Measurements from ENCODE around the gene WDR35.

The WDR35 gene

GRCh38 chr2:19989667-19990415, at the start of gene WDR35:
Gene WDR35 (minus strand): TSS chr2:19990105. CDS start chr2:19990015, 90 bp downstream.
- peak; percentile 73 for DNase-seq

- DNase-seq, result no peak
Observed at GRCh38 chr2:20037660-20038059, 47.8 kb upstream of the WDR35 start.

GRCh38 chr2:20035955-20036666, 46.2 kb upstream of the WDR35 start:
- DNase-seq, result no peak

- no peak for DNase-seq
Observed at GRCh38 chr2:20034821-20035220, 44.9 kb upstream of the WDR35 start.

- no peak for DNase-seq
Observed at GRCh38 chr2:20034218-20034617, 44.3 kb upstream of the WDR35 start.

GRCh38 chr2:20033322-20033721, 43.4 kb upstream of the WDR35 start:
- DNase-seq, result no peak

- DNase-seq, result no peak
Observed at GRCh38 chr2:20030224-20030623, 40.3 kb upstream of the WDR35 start.

GRCh38 chr2:20027705-20028434, 38.0 kb upstream of the WDR35 start:
- no peak for DNase-seq

- no peak for DNase-seq
Observed at GRCh38 chr2:20027260-20027677, 37.4 kb upstream of the WDR35 start.

GRCh38 chr2:20025065-20025786, 35.3 kb upstream of the WDR35 start:
- no peak for DNase-seq

- DNase-seq, result no peak
Observed at GRCh38 chr2:20023688-20024087, 33.8 kb upstream of the WDR35 start.

- DNase-seq, result no peak
Observed at GRCh38 chr2:20021405-20022009, 31.6 kb upstream of the WDR35 start.

GRCh38 chr2:20019747-20020146, 29.8 kb upstream of the WDR35 start:
- no peak for DNase-seq

GRCh38 chr2:20018601-20019152, 28.8 kb upstream of the WDR35 start:
- DNase-seq, result no peak

- DNase-seq, result no peak
Observed at GRCh38 chr2:20016346-20016745, 26.4 kb upstream of the WDR35 start.

- DNase-seq, result peak; percentile 16
Observed at GRCh38 chr2:20015482-20016083, 25.7 kb upstream of the WDR35 start.

GRCh38 chr2:20013126-20013849, 23.4 kb upstream of the WDR35 start:
- no peak for DNase-seq

GRCh38 chr2:20012282-20013125, 22.6 kb upstream of the WDR35 start, which contains the start of gene MATN3:
Gene MATN3 (minus strand): TSS chr2:20012668. CDS start chr2:20012631, 37 bp downstream.
- no peak for DNase-seq

GRCh38 chr2:20012032-20012281, 22.1 kb upstream of the WDR35 start:
- DNase-seq, result no peak

All from DMS 273 treated with DMSO at 0.1 percent for 48 hours (cell line).